ENCODE data around the gene PRPS2. TPM values are rescaled to one million over a fixed set of nuclear protein-coding genes. Genes with fewer than 3 reads are reported as not detected.

PRPS2 gene
- total RNA-seq = 13.2 and 18.5 TPM in 2 replicates
- long read RNA-seq, transcript PRPS2-203 (7 exons, 1,348 nt) = minor isoform, 8 of 112 reads
- long read RNA-seq, transcript PRPS2-202 (7 exons, 2,511 nt) = major isoform, 97 of 112 reads
- long read RNA-seq, partial matches to known transcripts = 6 of 112 reads
- long read RNA-seq, other reads (novel, unspliced or antisense) = 1 of 112 reads

DNA sequence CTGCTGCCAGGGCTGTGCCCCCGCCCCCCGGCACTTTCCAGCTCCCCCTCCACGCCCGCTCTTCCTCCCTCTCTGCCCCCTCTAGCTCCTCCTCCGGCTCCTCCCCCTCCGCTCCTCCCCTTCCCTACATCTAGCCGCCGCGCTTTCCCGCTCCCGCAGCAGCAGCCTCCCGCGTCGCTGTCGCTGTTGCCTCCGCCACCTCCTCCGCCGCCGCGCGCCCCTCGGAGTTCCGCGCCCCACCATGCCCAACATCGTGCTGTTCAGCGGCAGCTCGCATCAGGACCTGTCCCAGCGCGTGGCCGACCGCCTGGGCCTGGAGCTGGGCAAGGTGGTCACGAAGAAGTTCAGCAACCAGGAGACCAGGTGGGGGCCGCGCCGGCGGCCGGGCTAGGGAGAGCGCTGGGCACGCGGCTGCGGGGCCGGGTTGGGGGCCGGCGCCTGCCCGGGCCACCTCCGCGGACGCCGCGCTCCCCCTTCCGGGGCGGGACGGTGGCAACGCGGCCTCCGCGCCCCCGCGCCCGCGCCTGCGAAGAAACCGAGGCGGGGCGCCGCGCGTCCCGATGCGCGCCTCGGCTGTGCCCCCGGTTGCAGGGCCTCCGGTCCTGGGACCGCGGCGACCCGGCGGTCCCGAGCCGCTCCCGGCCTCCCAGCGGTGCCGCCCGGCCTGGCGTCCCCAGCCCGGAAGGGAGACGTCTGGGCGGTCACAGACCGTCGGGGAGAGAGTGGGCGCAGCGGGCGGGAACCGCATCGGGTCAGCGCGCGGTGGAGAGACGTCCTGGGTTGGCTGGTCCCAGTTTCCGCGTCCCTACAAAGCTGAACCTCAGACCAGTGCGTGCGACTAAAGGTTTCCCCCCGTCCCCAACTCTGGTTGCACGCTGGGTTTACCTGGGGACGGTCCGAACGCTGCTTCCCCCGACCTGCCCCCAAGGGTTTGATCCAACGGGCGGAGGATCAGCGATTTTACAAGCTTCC, at the start of gene PRPS2:
TSS of gene PRPS2 (plus strand) at position 156 of the 972 bp plus-strand sequence. CDS start at position 242, 86 bp downstream.
- H3K4me3 Mint-ChIP-seq (ENCODE audit: unreplicated experiment) = peak within 1 kb of the TSS; percentile 77
- H3K4me1 Mint-ChIP-seq (ENCODE audit: unreplicated experiment) = peaks cover 2% of the 10 kb centered on the region
- no peak for TF ChIP-seq CTCF (IDR thresholded peaks at IDR 0.05)
- no peak for DNase-seq (ENCODE audit: extremely low spot score, unreplicated experiment)
- peaks cover 2% of the 10 kb centered on the region for H3K36me3 Mint-ChIP-seq (ENCODE audit: unreplicated experiment)
- H3K9me3 Mint-ChIP-seq (ENCODE audit: unreplicated experiment) = no peaks in the 10 kb centered on the region
- H3K27ac Mint-ChIP-seq (ENCODE audit: unreplicated experiment) = peak within 1 kb of the TSS; percentile 38
- H3K27me3 Mint-ChIP-seq (ENCODE audit: unreplicated experiment) = peaks cover 11% of the 10 kb centered on the region

DNA sequence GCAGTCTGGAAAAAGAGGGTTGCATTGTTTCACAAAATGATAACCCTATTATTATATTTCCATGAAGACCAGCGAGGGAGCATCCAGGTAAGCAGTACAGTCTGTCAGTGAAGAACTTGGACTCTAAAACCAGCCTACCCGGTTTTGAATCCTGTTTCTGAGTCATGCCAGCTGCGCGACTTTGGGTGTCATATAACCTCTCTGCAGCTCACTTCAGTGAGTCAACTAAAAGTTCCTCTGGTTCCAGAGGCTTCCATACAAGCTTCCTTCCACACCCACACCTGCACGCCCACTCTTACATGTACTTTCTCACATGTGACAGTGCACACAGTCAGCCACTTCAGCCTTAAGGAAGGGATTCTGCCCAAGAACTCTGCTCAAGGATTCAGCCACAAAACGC, 49.8 kb upstream of the PRPS2 start:
- no peak for TF ChIP-seq CTCF (IDR thresholded peaks at IDR 0.05)
- Mint-ChIP-seq H3K9me3 (ENCODE audit: unreplicated experiment) (no peaks in the 10 kb centered on the region), H3K4me3 (ENCODE audit: unreplicated experiment) (no peak overlapping the region), H3K27me3 (ENCODE audit: unreplicated experiment) (peaks cover 4% of the 10 kb centered on the region), H3K4me1 (ENCODE audit: unreplicated experiment) (no peaks in the 10 kb centered on the region), H3K27ac (ENCODE audit: unreplicated experiment) (no peak overlapping the region), H3K36me3 (ENCODE audit: unreplicated experiment) (no peaks in the 10 kb centered on the region)
- no peak for DNase-seq (ENCODE audit: extremely low spot score, unreplicated experiment)

- DNase-seq (ENCODE audit: extremely low spot score, unreplicated experiment) = no peak
- H3K27me3 Mint-ChIP-seq (ENCODE audit: unreplicated experiment) = peaks cover 4% of the 10 kb centered on the region
- H3K36me3 Mint-ChIP-seq (ENCODE audit: unreplicated experiment) = no peaks in the 10 kb centered on the region
- no peak overlapping the region for H3K4me3 Mint-ChIP-seq (ENCODE audit: unreplicated experiment)
- peaks cover 3% of the 10 kb centered on the region for H3K9me3 Mint-ChIP-seq (ENCODE audit: unreplicated experiment)
- H3K27ac Mint-ChIP-seq (ENCODE audit: unreplicated experiment) = no peak overlapping the region
- no peaks in the 10 kb centered on the region for H3K4me1 Mint-ChIP-seq (ENCODE audit: unreplicated experiment)
- no peak for TF ChIP-seq CTCF (IDR thresholded peaks at IDR 0.05)
These were observed 43.8 kb upstream of the PRPS2 start for GRCh38 chrX:12747433-12747832.

DNA sequence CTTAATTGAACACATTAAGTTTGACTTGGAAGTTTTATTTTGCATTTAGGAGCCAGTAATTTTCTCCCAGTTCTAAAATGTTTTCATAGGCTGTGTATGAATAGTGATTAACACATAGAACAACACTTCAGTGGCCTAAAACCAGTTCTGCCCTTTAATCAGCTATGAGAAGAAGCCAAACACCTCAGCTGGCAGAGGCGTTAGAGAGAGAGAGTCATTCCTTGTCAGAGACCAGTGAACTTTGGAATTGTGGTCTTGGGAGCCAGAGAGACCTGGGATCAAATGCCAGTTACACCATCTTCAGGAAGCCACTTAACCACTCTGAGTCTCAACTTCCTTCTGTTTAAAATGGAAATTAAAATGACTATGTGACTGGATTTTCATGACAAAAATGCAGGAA, 39.3 kb upstream of the PRPS2 start:
- H3K4me1 Mint-ChIP-seq (ENCODE audit: unreplicated experiment) = no peaks in the 10 kb centered on the region
- no peaks in the 10 kb centered on the region for H3K36me3 Mint-ChIP-seq (ENCODE audit: unreplicated experiment)
- no peak for TF ChIP-seq CTCF (IDR thresholded peaks at IDR 0.05)
- H3K4me3 Mint-ChIP-seq (ENCODE audit: unreplicated experiment) = no peak overlapping the region
- H3K27ac Mint-ChIP-seq (ENCODE audit: unreplicated experiment) = no peak overlapping the region
- no peaks in the 10 kb centered on the region for H3K27me3 Mint-ChIP-seq (ENCODE audit: unreplicated experiment)
- peaks cover 4% of the 10 kb centered on the region for H3K9me3 Mint-ChIP-seq (ENCODE audit: unreplicated experiment)
- no peak for DNase-seq (ENCODE audit: extremely low spot score, unreplicated experiment)

DNA sequence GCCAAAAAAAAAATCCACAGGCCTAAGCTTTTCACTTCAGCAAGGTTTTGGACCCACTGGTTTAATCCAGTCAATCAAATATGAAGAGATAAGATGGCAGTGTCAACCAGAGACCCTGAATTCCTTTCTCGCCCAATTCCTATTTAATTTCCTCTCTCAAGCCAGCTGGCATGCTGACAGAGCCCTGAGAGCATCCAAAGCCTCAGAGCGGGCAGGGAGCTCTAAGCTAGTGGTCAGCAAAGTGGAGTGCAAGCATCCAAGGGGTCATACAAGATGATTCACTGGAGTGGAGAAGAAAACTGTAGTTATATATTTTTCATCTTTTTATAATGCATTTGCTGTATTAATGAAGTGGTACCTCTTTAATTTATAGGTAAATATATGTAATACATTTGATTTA, 37.8 kb upstream of the PRPS2 start:
- H3K27me3 Mint-ChIP-seq (ENCODE audit: unreplicated experiment) = peaks cover 4% of the 10 kb centered on the region
- peaks cover 9% of the 10 kb centered on the region for H3K9me3 Mint-ChIP-seq (ENCODE audit: unreplicated experiment)
- H3K27ac Mint-ChIP-seq (ENCODE audit: unreplicated experiment) = no peak overlapping the region
- H3K4me1 Mint-ChIP-seq (ENCODE audit: unreplicated experiment) = no peaks in the 10 kb centered on the region
- H3K4me3 Mint-ChIP-seq (ENCODE audit: unreplicated experiment) = no peak overlapping the region
- DNase-seq (ENCODE audit: extremely low spot score, unreplicated experiment) = no peak
- no peak for TF ChIP-seq CTCF (IDR thresholded peaks at IDR 0.05)
- no peaks in the 10 kb centered on the region for H3K36me3 Mint-ChIP-seq (ENCODE audit: unreplicated experiment)
